HG03469 (cell line): ENCODE data around the gene MAP4K2.

Experiments used
- ATAC-seq: cut with Tn5 transposase; IDR thresholded peaks from one replicate; pipeline ENCODE4 v1.9.1; 2021; ENCODE audit warnings: mild to moderate bottlenecking, moderate library complexity, moderate number of reproducible peaks; ENCODE audit not compliant: unreplicated experiment

The MAP4K2 gene

DNA sequence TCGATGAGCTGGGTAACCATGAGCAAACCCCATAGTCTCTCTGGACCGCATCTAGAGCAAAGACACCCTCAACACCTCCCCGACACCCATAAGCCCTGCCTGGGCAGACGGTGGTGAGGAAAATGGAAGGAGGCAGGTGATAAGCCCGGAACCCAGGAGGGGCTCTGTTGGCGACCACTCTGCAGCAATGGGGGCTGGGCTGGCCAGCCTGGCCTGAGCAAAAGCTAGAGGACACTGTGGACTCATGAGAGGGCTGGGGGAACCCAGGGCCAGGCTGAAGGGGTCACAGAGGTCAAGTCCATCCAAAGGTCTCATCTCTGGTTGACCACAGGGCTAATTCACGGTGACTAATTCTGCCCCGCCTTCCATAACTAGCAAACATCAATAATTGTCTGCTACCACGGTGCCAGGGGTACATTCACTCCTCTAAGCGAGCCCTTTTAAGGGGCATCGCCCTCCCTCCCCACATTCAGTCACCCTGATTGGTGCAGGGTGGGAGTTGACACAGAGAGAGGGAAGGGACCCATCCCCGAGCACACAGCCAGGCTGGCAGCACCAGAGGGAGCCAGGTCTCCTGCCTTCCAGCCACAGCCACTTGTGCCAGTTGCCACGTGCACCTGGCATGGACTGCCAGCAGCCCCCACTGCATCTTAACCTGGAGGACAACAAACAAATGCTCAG, 47.2 kb downstream of the MAP4K2 start:
- no peak for ATAC-seq

DNA sequence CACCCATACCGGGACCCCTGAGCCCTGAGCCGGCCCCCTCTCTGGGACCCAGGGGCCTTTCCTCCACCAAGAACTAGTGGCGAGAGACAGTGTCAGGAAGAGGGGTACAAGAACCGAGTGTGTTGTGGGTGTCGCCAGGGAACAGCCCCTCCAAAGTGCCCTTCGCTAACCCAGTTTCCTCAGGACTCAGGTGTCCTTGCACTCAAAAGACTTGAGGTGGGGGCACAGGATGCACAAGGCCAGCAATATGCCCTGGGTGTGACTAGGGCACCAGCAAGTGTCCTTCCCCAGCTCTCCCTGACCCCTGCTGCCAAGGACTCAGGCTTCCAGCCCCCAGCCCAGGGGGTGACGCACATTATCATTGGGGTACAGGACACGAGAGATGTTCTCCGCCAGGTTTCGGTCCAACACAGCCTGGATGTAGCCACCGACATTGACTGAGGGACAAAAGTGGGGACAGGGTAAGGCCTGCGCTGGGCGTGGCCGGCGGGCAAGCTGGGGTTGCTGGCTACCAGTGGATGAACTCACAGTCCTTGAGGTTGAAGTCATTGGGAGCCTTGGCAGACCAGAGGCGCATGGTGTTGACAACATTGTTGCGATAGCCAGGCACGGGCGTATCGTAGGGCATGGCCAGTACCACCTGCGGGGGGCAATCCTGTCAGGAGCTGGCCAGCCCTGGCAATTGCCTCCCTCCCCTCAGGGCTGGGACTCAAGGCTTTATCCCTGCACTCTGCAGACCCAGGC, 47.9 kb downstream of the MAP4K2 start:
- no peak for ATAC-seq

GRCh38 chr11:64754124-64754918, 48.7 kb downstream of the MAP4K2 start:
- no peak for ATAC-seq

DNA sequence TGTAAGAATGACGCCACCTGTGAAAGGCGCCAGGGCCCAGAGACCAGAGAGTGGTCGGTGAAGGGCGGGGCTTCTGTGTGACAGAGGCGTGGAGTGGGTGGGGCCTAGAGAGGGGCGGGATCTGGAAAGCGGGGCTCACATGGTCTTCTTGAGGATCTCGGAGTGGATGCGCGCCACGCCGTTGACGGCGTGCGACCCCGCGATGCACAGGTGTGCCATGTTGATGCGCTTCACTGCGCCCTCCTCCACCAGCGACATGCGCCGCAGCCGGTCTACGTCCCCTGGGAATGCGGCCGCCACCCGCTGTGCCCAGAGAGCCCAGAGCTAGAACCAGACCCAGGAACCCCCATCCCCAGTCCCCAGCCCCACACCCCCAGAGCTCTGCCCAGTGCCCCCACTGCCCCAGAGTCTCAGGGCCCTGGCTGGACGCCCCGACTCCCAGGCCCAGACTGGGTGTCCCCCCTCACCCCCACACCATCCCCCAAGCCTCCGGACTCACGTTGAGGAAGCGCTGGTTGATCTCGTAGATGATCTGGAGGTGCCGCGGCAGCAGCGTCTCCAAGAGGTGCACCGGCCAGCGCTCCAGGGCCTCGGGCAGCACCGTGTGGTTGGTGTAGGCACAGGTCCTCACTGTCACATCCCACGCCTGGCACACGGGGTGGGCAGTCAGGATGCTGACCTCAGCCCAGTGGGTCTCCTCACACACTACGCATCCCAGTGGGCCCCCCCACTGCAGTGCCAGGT, 49.5 kb downstream of the MAP4K2 start:
- ATAC-seq: no peak

DNA sequence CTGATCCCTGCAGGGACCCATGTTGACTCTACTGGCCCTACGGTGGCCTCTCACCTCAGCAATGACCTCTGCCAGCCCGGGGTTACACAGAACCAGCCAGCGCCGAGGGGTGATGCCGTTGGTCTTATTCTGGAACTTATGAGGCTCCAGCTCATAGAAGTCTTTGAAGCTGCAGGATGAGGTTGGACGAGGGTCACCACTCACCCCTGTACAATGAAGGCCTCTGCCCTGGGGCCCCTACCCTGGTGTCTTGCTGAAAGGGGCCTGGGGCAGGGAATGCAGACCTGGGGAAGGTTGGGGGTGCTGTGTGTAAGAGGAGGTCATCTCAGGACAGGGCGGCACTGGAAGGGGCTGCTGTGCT, 50.0 kb downstream of the MAP4K2 start:
- no peak for ATAC-seq

GRCh38 chr11:64752175-64752970, 50.6 kb downstream of the MAP4K2 start:
- ATAC-seq: no peak

DNA sequence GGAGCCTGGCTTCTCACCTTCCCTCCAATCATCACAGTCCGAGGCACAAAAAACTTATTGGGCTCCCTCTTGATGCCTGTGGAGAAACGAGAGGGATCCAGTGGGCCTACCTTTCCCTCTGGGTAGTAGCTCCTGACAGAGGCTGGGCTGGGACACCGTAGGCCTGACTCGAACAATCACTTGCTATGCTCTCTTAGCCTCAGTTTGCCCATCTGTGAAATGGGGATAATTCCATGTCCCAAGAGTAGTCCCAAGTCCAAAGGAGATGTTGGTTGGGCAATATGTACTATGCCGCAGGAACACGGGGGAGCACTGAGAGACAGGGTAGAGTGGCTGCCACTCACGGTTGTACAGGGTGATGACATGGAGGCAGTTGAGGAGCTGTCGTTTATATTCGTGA, 51.4 kb downstream of the MAP4K2 start:
- ATAC-seq: no peak

DNA sequence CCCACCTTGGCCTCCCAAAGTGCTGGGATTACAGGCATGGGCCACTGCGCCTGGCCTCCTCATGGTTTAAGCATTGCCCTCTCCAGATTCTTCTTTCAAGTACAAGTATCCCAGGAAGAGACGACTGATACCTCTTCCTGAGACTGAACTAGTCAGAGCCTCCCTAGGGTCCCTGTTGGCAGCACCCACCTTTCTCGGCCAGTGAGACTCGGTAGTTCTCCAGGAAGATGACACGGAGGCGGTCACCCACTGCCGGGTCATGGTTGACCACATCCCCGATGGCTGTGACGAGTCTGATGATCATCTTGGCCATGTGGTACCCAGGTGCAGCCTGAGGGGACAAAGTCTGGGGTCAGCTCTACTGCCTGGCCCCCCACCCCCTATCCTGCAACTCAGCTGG, 51.9 kb downstream of the MAP4K2 start:
- no peak for ATAC-seq

GRCh38 chr11:64750361-64751054, 52.5 kb downstream of the MAP4K2 start:
- no peak for ATAC-seq

DNA sequence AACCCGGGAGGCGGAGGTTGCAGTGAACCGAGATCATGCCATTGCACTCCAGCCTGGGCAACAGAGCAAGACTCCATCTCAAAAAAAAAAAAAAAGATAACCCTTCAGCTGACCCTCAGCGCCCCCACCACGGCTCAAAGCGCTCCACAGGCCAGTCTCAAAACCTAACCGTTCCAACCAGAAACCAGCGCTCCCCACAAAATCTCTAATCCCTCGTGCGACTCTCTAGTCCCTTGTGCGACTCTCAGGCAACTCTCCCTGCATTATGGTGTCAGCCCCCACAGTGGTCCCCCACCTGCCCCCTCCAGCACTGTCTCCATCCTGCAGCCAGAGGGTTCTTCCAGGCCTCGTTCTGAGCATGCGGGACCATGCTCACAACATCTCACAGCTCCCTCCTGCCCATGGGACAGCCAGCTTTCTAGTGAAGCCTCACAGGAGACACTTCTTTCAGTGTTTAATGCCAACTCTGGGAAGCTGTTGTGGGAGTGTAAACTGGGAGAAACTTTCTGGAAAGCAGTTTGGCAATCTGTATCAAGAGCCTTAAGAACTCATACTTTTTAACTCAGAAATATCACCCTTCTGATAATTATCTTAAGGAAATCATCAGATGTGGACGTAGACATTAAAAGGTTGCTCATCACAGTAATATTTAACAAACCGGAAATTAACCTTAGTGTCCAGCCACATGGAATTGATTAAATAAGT, 54.9 kb downstream of the MAP4K2 start:
- no peak for ATAC-seq

DNA sequence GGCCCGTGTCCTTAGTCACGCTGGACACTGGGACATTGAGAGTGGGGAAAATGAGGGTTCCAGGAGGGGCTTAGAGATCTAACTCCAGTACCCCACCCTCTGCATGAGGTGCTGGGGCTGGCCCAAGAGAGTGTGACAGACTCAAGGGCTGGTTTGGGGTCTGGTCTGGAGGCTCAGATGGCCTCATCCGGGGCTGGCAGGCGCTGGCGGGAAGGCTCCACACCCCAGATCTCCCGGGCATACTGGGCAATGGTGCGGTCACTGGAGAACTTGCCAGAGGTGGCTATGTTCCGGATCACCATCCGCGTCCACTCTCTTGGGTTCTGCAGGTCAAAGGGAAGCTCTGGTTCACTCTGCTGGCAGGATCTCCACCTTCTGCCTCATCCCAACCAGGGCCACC, 56.5 kb downstream of the MAP4K2 start:
- no peak for ATAC-seq

GRCh38 chr11:64745521-64746328, 57.3 kb downstream of the MAP4K2 start:
- ATAC-seq: no peak

DNA sequence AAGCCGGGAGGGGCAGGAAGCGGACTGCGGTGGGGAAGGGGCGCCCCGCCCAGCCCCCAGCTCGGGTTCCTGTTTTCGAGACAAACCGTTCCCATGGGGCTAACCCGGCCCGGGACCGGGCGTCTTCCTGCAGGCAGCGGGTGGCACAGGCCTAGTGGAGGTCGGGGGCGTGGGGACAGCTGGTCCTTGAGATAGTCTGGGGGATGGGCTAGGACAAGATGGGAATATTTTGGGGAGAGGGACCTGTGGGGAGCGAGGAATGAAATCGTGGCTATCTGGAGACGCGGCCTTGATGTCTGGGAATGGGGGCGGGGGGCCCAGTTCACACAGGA, 57.9 kb downstream of the MAP4K2 start:
- ATAC-seq: no peak

- ATAC-seq: no peak
Measured at GRCh38 chr11:64744544-64745188, 58.3 kb downstream of the MAP4K2 start.

GRCh38 chr11:64743591-64744543, 59.1 kb downstream of the MAP4K2 start, which contains the start of gene RASGRP2:
TSS of gene RASGRP2 (minus strand) at chr11:64744142. CDS start at chr11:64742866, 1,276 bp downstream.
- no peak for ATAC-seq

GRCh38 chr11:64742889-64743590, 60.0 kb downstream of the MAP4K2 start:
- no peak for ATAC-seq
